DND-41 (cell line): ENCODE results near the gene INPP4A.

Experiments used
- ATAC-seq: fragments of 200-7000 bp; cut with Tn5 transposase; 3 replicates; pipeline ENCODE4 v1.9.1; 2021; ENCODE audit warnings: low read depth; ENCODE audit not compliant: insufficient read depth
- DNase-seq: peaks from one replicate; pipeline ENCODE4 v3.0.0-alpha.2; 2020
- H2AFZ ChIP-seq: 2 replicates; pipeline ENCODE4 v1.6.0; 2012; ENCODE audit warnings: low read depth, low read length
- H3K27ac ChIP-seq: 2 replicates; pipeline ENCODE4 v1.5.1; 2012; ENCODE audit warnings: low read length, inconsistent platforms
- H3K27me3 ChIP-seq: fragments of 200-600 bp; sonication (generic); 2 replicates; pipeline ENCODE4 v1.6.0; 2012; ENCODE audit warnings: low read length, mild to moderate bottlenecking, inconsistent platforms; ENCODE audit not compliant: insufficient read depth, poor library complexity
- H3K36me3 ChIP-seq: 2 replicates; pipeline ENCODE4 v1.5.1; 2012; ENCODE audit warnings: low read length, inconsistent platforms; ENCODE audit not compliant: insufficient read depth
- H3K4me1 ChIP-seq: 2 replicates; pipeline ENCODE4 v1.5.1; 2012; ENCODE audit warnings: mild to moderate bottlenecking, low read length; ENCODE audit not compliant: insufficient read depth
- H3K4me2 ChIP-seq: 2 replicates; pipeline ENCODE4 v1.6.0; 2012; ENCODE audit warnings: mild to moderate bottlenecking, moderate library complexity, low read length, inconsistent platforms; ENCODE audit not compliant: insufficient read depth
- H3K4me3 ChIP-seq, 2 experiments: fragments of 200-600 bp in 1 of 2; shearing (Covaris generic) in 1 of 2; 2 replicates each; pipeline ENCODE4 v1.5.1; 2012 to 2016; ENCODE audit warnings: inconsistent platforms in 2 of 2, low read length in 2 of 2, mild to moderate bottlenecking in 2 of 2, low read depth in 1 of 2, moderate library complexity in 1 of 2
- H3K79me2 ChIP-seq: 2 replicates; pipeline ENCODE4 v1.6.0; 2012; ENCODE audit warnings: low read length, inconsistent platforms; ENCODE audit not compliant: insufficient read depth
- H3K9ac ChIP-seq: 2 replicates; pipeline ENCODE4 v1.6.0; 2012; ENCODE audit warnings: low read depth, mild to moderate bottlenecking, inconsistent platforms, low read length, moderate library complexity
- H3K9me3 ChIP-seq: 2 replicates; pipeline ENCODE4 v1.5.1; 2012; ENCODE audit warnings: low read length, moderate library complexity, mild to moderate bottlenecking, inconsistent platforms; ENCODE audit not compliant: insufficient read depth, severe bottlenecking
- H4K20me1 ChIP-seq: 2 replicates; pipeline ENCODE4 v1.6.0; 2012; ENCODE audit warnings: low read length; ENCODE audit not compliant: insufficient read depth
- CTCF ChIP-seq: IDR thresholded peaks from 2 replicates; pipeline ENCODE4 v1.5.1; 2012; ENCODE audit warnings: borderline replicate concordance, low read length, moderate library complexity, mild to moderate bottlenecking; ENCODE audit not compliant: poor library complexity, severe bottlenecking; ENCODE audit errors: extremely low read depth
- EZH2 ChIP-seq: IDR thresholded peaks from 3 replicates; pipeline ENCODE4 v1.6.1; 2012; ENCODE audit warnings: borderline replicate concordance, low read depth, mild to moderate bottlenecking, moderate library complexity, low read length, inconsistent platforms; ENCODE audit not compliant: severe bottlenecking

Gene INPP4A

GRCh38 chr2:98467652-98468051, 23.0 kb downstream of the INPP4A start:
- TF ChIP-seq EZH2 (no peak), CTCF (no peak)
- Histone ChIP-seq H2AFZ (no peak overlapping the region), H3K79me2 (peaks cover 80% of the 10 kb centered on the region), H3K27ac (0 out of 2 replicates have a peak overlapping the region, but pooled peaks have one; percentile 33), H4K20me1 (peaks cover 48% of the 10 kb centered on the region), H3K9me3 (no peaks in the 10 kb centered on the region), H3K36me3 (no peaks in the 10 kb centered on the region), H3K4me3 (no peak overlapping the region), H3K27me3 (no peaks in the 10 kb centered on the region), H3K4me2 (no peak overlapping the region), H3K9ac (no peak overlapping the region), H3K4me1 (peaks cover 44% of the 10 kb centered on the region)
- ATAC-seq (no peak), DNase-seq (no peak)

- peaks cover 34% of the 10 kb centered on the region for H3K4me1 ChIP-seq
- H3K36me3 ChIP-seq, result no peaks in the 10 kb centered on the region
- no peak overlapping the region for H3K4me3 ChIP-seq
- H3K27ac ChIP-seq, result no peak overlapping the region
- no peak for DNase-seq
- H3K27me3 ChIP-seq, result no peaks in the 10 kb centered on the region
- H3K79me2 ChIP-seq, result peaks cover 82% of the 10 kb centered on the region
- H3K9me3 ChIP-seq, result no peaks in the 10 kb centered on the region
- no peak overlapping the region for H3K9ac ChIP-seq
- H4K20me1 ChIP-seq, result peaks cover 56% of the 10 kb centered on the region
- no peak overlapping the region for H2AFZ ChIP-seq
- TF ChIP-seq EZH2 (no peak), CTCF (no peak)
- ATAC-seq, result no peak
- H3K4me2 ChIP-seq, result no peak overlapping the region
These were observed 24.1 kb downstream of the INPP4A start for GRCh38 chr2:98468621-98469236.

- no peak for ATAC-seq
- Histone ChIP-seq H3K27ac (no peak overlapping the region), H3K27me3 (no peaks in the 10 kb centered on the region), H3K4me2 (no peak overlapping the region), H3K36me3 (no peaks in the 10 kb centered on the region), H3K9ac (no peak overlapping the region), H3K79me2 (peaks cover 87% of the 10 kb centered on the region), H3K4me1 (peaks cover 21% of the 10 kb centered on the region), H3K4me3 (no peak overlapping the region), H4K20me1 (peaks cover 67% of the 10 kb centered on the region), H3K9me3 (no peaks in the 10 kb centered on the region), H2AFZ (no peak overlapping the region)
- DNase-seq, result no peak
- TF ChIP-seq EZH2, result no peak
- TF ChIP-seq CTCF, result no peak
These were observed 25.3 kb downstream of the INPP4A start for GRCh38 chr2:98469862-98470544.
